A549 (cell line): Measurements from ENCODE around the gene MXRA7. TPM values are rescaled to one million over a fixed set of nuclear protein-coding genes. Genes with fewer than 3 reads are reported as not detected.

ENCODE experiments used
- ATAC-seq, 2 experiments: fragments of 200-7000 bp in 1 of 2; fragments of >200 bp in 1 of 2; cut with Nextera tagmentation in 1 of 2; cut with Tn5 transposase in 1 of 2; 3 replicates each; pipeline versions ENCODE4 v1.8.0 to v1.9.1; 2018 to 2020; ENCODE audit warnings: mild to moderate bottlenecking in 1 of 2, moderate library complexity in 1 of 2
- CTCF ChIA-PET: fragments of 300-600 bp; sonication (Branson Sonifier 250); formaldehyde crosslinking; extraction: SDS; loops from one replicate; lab custom pipeline; 2021; ENCODE audit warnings: antibody characterized with exemption, inconsistent platforms; lab: Yijun Ruan, JAX
- POLR2A ChIA-PET: fragments of 350-600 bp; formaldehyde crosslinking; extraction: SDS; loops from one replicate; lab custom pipeline; 2021; ENCODE audit warnings: antibody characterized with exemption, inconsistent platforms; lab: Yijun Ruan, JAX
- DNase-seq, 2 experiments: peaks; one replicate each; pipeline versions ENCODE4 v3.0.0 to v3.0.0-alpha.2; 2011 to 2016; ENCODE audit warnings: low read depth in 1 of 2, low spot score in 1 of 2
- FAIRE-seq: peaks from 2 replicates; lab custom pipeline; 2011; peaks lifted over from hg19 to GRCh38; lab: Jason Lieb, UNC
- H3K27ac ChIP-seq, 2 experiments: fragments of >200 bp; sonication (Bioruptor Twin); formaldehyde crosslinking; 3 replicates each; pipeline ENCODE4 v1.5.1; 2016 to 2017
- H3K4me1 ChIP-seq: fragments of >200 bp; sonication (Bioruptor Twin); formaldehyde crosslinking; 3 replicates; pipeline ENCODE4 v1.6.1; 2016
- H3K4me2 ChIP-seq: fragments of >200 bp; sonication (Bioruptor Twin); formaldehyde crosslinking; 3 replicates; pipeline ENCODE4 v1.6.1; 2016
- H3K4me3 ChIP-seq: fragments of >200 bp; sonication (Bioruptor Twin); formaldehyde crosslinking; 3 replicates; pipeline ENCODE4 v1.5.1; 2016
- H3K9me3 ChIP-seq: fragments of >200 bp; sonication (Bioruptor Twin); formaldehyde crosslinking; 3 replicates; pipeline ENCODE4 v1.6.1; 2016
- BCL3 ChIP-seq: fragments of >200 bp; sonication (Bioruptor Twin); formaldehyde crosslinking; IDR thresholded peaks from 3 replicates; pipeline ENCODE4 v1.6.1; 2016
- CBX2 ChIP-seq: fragments of 200-600 bp; sonication (generic); IDR thresholded peaks from 2 replicates; pipeline ENCODE4 v1.6.1; 2016; ENCODE audit warnings: low read depth, mild to moderate bottlenecking, borderline replicate concordance
- CEBPB ChIP-seq, 2 experiments: fragments of >200 bp in 1 of 2; sonication (Bioruptor Twin) in 1 of 2; formaldehyde crosslinking in 1 of 2; IDR thresholded peaks; 2 replicates each; pipeline ENCODE4 v1.6.1; 2012 to 2016
- CTCF ChIP-seq: fragments of >200 bp; sonication (Bioruptor Twin); formaldehyde crosslinking; IDR thresholded peaks from 3 replicates; pipeline ENCODE4 v1.5.1; 2016
- EHF ChIP-seq: fragments of 250-450 bp; sonication (Bioruptor Pico); IDR thresholded peaks from 2 replicates; pipeline ENCODE4 v1.5.0; 2020; ENCODE audit warnings: mild to moderate bottlenecking
- ELK1 ChIP-seq: fragments of 150-350 bp; IDR thresholded peaks from 2 replicates; pipeline ENCODE4 v1.6.1; 2014; ENCODE audit warnings: low read depth, mild to moderate bottlenecking, low read length
- ESRRA ChIP-seq: fragments of 150-350 bp; IDR thresholded peaks from 2 replicates; pipeline ENCODE4 v1.6.1; 2014; ENCODE audit warnings: mild to moderate bottlenecking, low read length, borderline replicate concordance
- GATA3 ChIP-seq: IDR thresholded peaks from 2 replicates; pipeline ENCODE4 v1.6.1; 2012; ENCODE audit warnings: borderline replicate concordance
- HDAC2 ChIP-seq: fragments of 200-600 bp; sonication (generic); IDR thresholded peaks from 2 replicates; pipeline ENCODE4 v1.6.1; 2016
- HOXB13 ChIP-seq: fragments of 250-450 bp; sonication (Bioruptor Pico); IDR thresholded peaks from 2 replicates; pipeline ENCODE4 v1.5.0; 2020; ENCODE audit warnings: low read depth, mild to moderate bottlenecking, moderate library complexity
- JUNB ChIP-seq: fragments of >200 bp; sonication (Bioruptor Twin); formaldehyde crosslinking; IDR thresholded peaks from 2 replicates; pipeline ENCODE4 v1.6.1; 2016
- KDM1A ChIP-seq: fragments of 200-600 bp; sonication (generic); IDR thresholded peaks from 2 replicates; pipeline ENCODE4 v1.6.1; 2016; ENCODE audit warnings: low read depth, mild to moderate bottlenecking
- MAX ChIP-seq: IDR thresholded peaks from 2 replicates; pipeline ENCODE4 v1.6.1; 2012
- RAD21 ChIP-seq, 2 experiments: fragments of >200 bp in 1 of 2; sonication (Bioruptor Twin) in 1 of 2; formaldehyde crosslinking in 1 of 2; IDR thresholded peaks in 1 of 2; conservative IDR thresholded peaks in 1 of 2; 2 replicates in 1 of 2; 3 replicates in 1 of 2; pipeline ENCODE4 v1.6.1; 2012 to 2018; ENCODE audit warnings: inconsistent platforms in 1 of 2
- RARB ChIP-seq: fragments of 250-450 bp; sonication (Bioruptor Pico); IDR thresholded peaks from 2 replicates; pipeline ENCODE4 v1.8.0; 2021; ENCODE audit warnings: mild to moderate bottlenecking, moderate library complexity
- RFX5 ChIP-seq: fragments of 450-650 bp; IDR thresholded peaks from 2 replicates; pipeline ENCODE4 v1.7.1; 2014; ENCODE audit warnings: antibody characterized with exemption, mild to moderate bottlenecking, moderate library complexity
- SMC3 ChIP-seq: fragments of >200 bp; sonication (Bioruptor Twin); formaldehyde crosslinking; IDR thresholded peaks from 3 replicates; pipeline ENCODE4 v1.6.1; 2018; ENCODE audit warnings: inconsistent platforms
- SREBF2 ChIP-seq: fragments of 450-650 bp; IDR thresholded peaks from 2 replicates; pipeline ENCODE4 v1.6.1; 2014; ENCODE audit warnings: mild to moderate bottlenecking, moderate library complexity
- TFCP2L1 ChIP-seq: fragments of 250-450 bp; sonication (Bioruptor Pico); IDR thresholded peaks from 2 replicates; pipeline ENCODE4 v1.5.0; 2021; ENCODE audit warnings: mild to moderate bottlenecking
- USF2 ChIP-seq: fragments of 450-650 bp; IDR thresholded peaks from 2 replicates; pipeline ENCODE4 v1.6.1; 2014; ENCODE audit warnings: antibody characterized with exemption
- ZC3H11A ChIP-seq: fragments of 450-650 bp; IDR thresholded peaks from 2 replicates; pipeline ENCODE4 v1.6.1; 2014; ENCODE audit warnings: antibody characterized with exemption, mild to moderate bottlenecking
- ZNF302 ChIP-seq: fragments of 250-450 bp; sonication (Bioruptor Pico); IDR thresholded peaks from 2 replicates; pipeline ENCODE4 v1.9.0; 2021; ENCODE audit warnings: inconsistent platforms, mild to moderate bottlenecking, moderate library complexity
- WGBS: methylation state at CpG from one replicate; pipeline ENCODE4 v1.1.6; 2017; ENCODE audit errors: missing lambda C conversion rate; 5-methylcytosine and 5-hydroxymethylcytosine counted together
- polyA plus RNA-seq, 4 experiments: library from polyadenylated mRNA; depleted of rRNA in 3 of 4; stranded (reverse); fragments of >200 nt; fragmentation: RNase III in 1 of 4; extraction: RNeasy Plus Mini Kit Qiagen cat#74134 plus additional on column Dnase treatment in 1 of 4; gene quantifications; 2 replicates in 3 of 4; 3 replicates in 1 of 4; pipeline ENCODE4 v1.2.3, GENCODE V29; 2011 to 2017

MXRA7 gene
- polyA plus RNA-seq, 2 of the 4 experiments (the other 2 are of a cell fraction): 47.8 to 57.2 TPM

GRCh38 chr17:76681222-76682137 is 29.3 kb downstream of the MXRA7 start:
- TF ChIP-seq EHF (CRISPR knock-in tag) (no peak), SMC3 (peak; percentile 84), RAD21 (conservative IDR thresholded peaks at IDR 0.05 in 1 of 2, IDR thresholded peaks at IDR 0.05 in 1 of 2) (peak; percentile 82 to 84), CTCF (peak; percentile 83), HOXB13 (no peak)
- FAIRE-seq (peak; percentile 32), ATAC-seq (peak; percentile 75 to 90; a peak in 5 of 6 replicates), DNase-seq (peak; percentile 77 to 84)
- no peak overlapping the region for H3K4me2 ChIP-seq
- H3K27ac ChIP-seq: no peak overlapping the region
- no peaks in the 10 kb centered on the region for H3K4me1 ChIP-seq
- 45% methylated on average over 16 of the region's 16 CpGs for WGBS
- no peak overlapping the region for H3K4me3 ChIP-seq
- ChIA-PET POLR2A (interaction anchor here (1.1 to 2.3 kb wide), 4 partner anchors 10 to 125 kb away, joined by 3 to 14 read pairs (median 7); no protein-coding TSS in a partner anchor), CTCF (interaction anchor here (0.6 to 20.1 kb wide), 49 partner anchors 13 to 357 kb away, joined by 3 to 456 read pairs (median 5); partner anchors contain the start of genes AANAT, JMJD6, METTL23 and MXRA7)
- no peaks in the 10 kb centered on the region for H3K9me3 ChIP-seq

GRCh38 chr17:76679239-76679638 is 31.5 kb downstream of the MXRA7 start:
- TF ChIP-seq HDAC2 (no peak), MAX (no peak), USF2 (no peak), RARB (no peak), CEBPB (IDR thresholded peaks at IDR 0.05) (no peak), CBX2 (no peak), SREBF2 (no peak), ESRRA (no peak)
- no peaks in the 10 kb centered on the region for H3K4me1 ChIP-seq
- H3K4me3 ChIP-seq: no peak overlapping the region
- FAIRE-seq: no peak
- ChIA-PET POLR2A (interaction anchor here (0.6 kb wide), 1 partner anchor 37 kb away, joined by 4 read pairs; no protein-coding TSS in a partner anchor), CTCF (interaction anchor here (0.6 to 4.8 kb wide), 7 partner anchors 9 to 256 kb away, joined by 3 to 23 read pairs (median 4); no protein-coding TSS in a partner anchor)
- ATAC-seq: no peak
- no peaks in the 10 kb centered on the region for H3K9me3 ChIP-seq
- 79% methylated on average over 1 of the region's 1 CpG for WGBS
- DNase-seq: no peak
- no peak overlapping the region for H3K27ac ChIP-seq
- H3K4me2 ChIP-seq: no peak overlapping the region

GRCh38 chr17:76678330-76678729 is 32.4 kb downstream of the MXRA7 start:
- Histone ChIP-seq H3K4me2 (no peak overlapping the region), H3K27ac (no peak overlapping the region), H3K4me3 (no peak overlapping the region), H3K4me1 (no peaks in the 10 kb centered on the region), H3K9me3 (no peaks in the 10 kb centered on the region)
- WGBS: 84% methylated on average over 12 of the region's 12 CpGs
- CTCF ChIA-PET: interaction anchor here (1.2 to 4.8 kb wide), 8 partner anchors 10 to 155 kb away, joined by 3 to 23 read pairs (median 4); no protein-coding TSS in a partner anchor
- TF ChIP-seq ELK1 (no peak), RFX5 (no peak), USF2 (no peak), ZNF302 (no peak), RAD21 (conservative IDR thresholded peaks at IDR 0.05 in 1 of 2, IDR thresholded peaks at IDR 0.05 in 1 of 2) (no peak), KDM1A (no peak), RARB (no peak), BCL3 (no peak), ZC3H11A (no peak), TFCP2L1 (no peak), JUNB (no peak), GATA3 (no peak)
- ATAC-seq (no peak), FAIRE-seq (no peak), DNase-seq (no peak)
- POLR2A ChIA-PET: no interaction called here
